ENCODE data around the gene IL36RN.

IL36RN gene

DNA sequence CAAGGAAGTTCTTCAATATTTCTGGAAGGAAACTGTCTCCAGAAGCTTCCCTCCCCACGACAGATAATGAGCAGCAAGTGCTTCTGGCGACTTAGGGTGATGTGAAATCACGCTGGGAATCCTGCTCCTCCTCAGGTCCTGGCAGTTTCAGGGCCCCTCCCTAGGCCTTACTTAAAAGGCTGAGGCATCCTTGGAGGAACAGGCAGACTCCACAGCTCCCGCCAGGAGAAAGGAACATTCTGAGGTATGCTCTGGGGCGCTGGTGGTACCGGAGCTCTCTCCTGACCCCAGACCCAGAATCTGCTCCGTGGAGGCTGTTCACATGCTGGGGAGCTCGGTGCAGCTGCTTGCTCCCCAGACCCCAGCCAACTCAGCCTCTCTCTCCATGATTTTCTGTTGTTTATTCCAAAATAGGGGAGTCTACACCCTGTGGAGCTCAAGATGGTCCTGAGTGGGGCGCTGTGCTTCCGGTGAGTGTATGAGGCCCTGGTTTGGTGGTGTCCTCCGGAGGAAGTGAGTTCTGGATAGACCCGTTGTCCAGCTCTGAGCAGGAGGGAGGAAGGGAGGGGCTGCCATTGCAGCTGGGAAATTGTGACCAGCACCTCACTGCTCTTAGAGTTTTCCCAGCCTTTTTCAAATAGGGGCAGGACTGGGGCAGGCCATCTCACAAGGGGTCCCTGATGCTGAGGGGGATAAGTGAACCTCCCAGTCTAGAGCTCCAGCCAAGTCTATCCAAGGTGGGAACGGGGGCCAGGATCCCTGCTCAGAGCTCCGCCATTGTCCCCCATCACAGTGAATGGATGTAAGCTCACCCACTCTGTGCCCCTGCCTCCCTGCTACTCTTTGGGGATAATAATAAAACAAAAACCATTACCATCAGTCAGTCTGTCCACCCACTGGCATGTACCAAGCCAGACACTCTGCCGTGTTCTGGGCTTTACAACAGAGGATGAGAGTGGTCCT lies at the start of gene IL36RN:
TSS of gene IL36RN (plus strand) at position 201 of the 963 bp plus-strand sequence. CDS start at position 442, 241 bp downstream.
- no peak for DNase-seq

DNA sequence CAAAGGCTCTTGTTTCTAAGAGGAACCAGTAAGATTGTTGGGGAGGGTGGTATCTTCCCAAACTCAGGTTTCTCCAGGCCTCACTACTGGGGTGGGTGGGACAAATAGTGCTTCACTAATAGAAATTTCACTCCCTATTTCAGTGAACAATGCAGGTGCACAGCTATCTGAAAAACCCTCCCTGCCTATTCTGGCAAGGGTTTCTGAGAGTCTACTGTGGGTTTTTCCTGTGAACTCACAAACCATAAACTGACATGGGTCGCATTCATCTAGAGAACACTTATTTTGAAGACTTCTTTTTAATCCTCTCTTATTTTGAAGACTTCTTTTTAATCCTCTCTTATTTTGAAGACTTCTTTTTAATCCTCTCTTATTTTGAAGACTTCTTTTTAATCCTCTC lies 49.4 kb upstream of the IL36RN start:
- DNase-seq = no peak

DNA sequence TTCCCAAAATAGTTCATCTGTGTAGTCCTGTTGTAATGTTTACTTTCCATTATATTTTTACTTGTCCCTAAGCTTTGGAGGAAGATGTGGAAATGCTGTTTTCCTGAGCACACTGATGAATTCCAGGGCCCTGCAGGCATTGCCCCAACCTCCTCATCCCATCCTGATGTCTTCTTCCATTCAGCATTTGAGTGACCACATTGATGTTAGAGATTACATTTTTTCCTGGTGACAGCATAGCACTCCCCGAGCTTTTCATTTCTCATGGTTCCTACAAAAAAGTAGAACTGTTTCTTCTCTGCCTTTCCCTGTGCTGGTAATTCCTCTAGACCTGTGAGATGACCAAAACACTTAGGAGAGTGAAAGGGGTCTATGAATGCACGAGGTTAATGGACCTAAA lies 48.9 kb upstream of the IL36RN start:
- DNase-seq = no peak

DNA sequence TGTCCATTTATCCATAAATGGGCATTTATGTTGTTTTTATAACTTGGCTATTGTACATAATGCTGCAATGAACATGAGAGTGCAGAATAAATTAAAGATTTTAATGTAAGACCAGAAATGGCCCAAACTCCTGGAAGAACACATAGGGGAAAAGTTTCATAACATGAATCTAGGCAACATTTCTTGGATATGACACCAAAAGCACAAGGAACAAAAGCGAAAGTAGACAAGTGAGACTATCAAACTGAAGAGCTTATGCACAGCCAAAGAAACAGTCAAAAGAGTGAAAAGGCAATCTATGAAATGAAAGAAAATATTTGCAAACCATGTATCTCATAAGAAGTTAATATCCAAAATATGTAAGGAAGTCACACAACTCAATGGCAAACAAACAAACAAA lies 47.9 kb upstream of the IL36RN start:
- DNase-seq = no peak

DNA sequence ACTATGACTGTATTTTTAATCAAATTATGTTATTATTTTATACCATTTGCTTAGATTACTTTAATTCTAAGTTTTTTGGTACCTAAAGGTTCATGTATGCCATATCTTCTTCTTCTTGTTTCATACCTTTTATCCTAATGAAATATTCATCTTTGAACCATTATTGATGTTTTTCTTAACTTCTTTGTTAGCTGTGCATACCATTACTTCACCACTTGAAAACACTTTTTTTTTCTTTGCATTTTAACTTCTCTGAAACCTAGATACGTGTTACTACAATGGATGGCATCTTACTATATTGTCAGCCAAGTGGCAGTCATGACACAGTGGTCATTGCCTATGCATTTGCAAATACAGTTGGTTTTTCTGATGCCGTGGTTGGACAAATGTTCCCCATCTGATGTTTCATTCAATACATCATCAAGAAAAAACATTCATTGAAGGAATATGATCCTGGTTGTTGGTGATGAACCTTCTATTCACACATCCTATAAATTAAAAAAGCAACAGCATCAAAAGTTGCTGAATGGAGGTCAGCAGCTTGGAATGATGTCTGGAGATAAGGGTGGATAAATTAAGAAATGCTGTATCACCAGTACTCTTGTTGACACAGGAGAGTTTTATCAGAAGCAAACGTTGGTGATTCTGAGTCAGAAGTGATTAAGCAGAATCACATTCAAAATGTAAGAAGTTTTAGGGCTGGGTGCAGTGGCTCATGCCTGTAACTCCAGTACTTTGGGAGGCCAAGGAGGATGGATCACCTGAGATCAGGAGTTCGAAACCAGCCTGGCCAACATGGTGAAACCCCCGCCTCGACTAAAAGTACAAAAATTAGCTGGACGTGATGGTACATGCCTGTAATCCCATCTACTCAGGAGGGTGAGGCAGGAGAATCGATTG lies 46.3 kb upstream of the IL36RN start:
- no peak for DNase-seq

DNA sequence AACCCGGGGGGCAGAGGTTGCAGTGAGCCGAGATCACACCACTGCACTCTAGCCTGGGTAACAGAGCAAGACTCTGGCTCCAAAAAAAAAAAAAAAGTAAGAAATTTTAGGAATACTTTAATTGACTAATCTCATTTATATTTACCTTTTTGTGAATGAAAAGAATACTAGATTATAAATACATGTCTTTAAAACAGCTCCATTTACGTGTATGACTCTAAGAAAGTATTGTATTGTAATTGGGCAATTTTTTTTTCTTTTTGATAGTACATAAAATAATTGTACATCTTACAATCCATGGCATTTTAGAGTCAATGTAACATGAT lies 45.7 kb upstream of the IL36RN start:
- DNase-seq = no peak

DNA sequence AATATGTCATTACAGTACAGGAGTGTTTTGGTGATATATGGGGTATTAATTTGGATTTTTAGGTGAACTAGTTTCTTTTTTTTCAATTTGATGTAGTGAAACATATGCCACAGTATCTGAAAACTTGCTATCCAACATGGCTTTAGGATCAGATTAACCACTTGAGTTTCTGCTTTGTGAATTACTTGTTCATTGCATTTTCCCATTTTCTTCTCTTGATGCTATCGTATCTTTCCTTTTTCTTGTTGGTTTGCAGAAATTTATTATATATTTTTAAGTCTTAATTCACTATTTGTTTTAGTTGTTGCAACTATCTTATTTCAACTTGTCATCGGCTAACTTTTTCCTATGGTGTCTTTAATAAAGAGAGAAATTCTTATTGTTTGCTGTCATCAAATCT lies 44.9 kb upstream of the IL36RN start:
- DNase-seq = no peak

DNA sequence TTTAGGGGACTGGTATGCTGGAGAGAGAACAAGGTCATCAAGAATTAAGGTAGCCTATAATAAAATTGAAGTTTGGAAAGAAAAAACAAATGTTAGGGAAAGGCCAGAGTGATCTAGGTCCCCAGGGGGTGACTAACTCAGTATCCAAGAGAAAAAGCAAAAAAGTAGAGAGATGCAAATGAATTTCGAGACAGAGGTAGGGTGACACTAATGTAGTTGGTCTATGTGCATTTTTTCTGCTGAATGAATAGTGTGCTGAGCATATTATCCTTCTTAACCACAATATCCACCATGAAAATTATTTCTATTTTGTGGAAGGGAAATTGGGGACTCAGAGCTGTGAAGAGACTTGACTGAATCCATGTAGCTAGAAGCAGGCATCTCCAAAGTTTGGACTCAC lies 44.0 kb upstream of the IL36RN start:
- no peak for DNase-seq

DNA sequence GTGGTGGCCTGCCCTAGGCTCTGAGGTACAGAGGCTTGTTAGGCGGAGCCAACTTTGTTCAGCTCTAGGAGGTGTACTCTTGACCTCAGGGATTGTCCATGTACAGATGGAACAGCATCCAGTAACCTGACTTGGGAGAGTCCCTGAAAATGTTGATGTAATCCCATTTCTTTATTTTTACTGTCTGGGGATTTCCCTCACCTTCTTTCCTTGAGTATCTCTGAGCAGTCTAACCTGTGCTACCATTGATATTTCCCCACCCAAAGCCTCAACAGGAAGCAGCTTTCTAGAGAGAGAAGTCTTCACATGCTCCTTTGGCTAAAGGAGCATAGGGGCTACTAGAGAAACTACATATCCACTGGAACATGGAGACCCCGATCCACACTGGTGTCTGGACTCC lies 43.3 kb upstream of the IL36RN start:
- no peak for DNase-seq

DNA sequence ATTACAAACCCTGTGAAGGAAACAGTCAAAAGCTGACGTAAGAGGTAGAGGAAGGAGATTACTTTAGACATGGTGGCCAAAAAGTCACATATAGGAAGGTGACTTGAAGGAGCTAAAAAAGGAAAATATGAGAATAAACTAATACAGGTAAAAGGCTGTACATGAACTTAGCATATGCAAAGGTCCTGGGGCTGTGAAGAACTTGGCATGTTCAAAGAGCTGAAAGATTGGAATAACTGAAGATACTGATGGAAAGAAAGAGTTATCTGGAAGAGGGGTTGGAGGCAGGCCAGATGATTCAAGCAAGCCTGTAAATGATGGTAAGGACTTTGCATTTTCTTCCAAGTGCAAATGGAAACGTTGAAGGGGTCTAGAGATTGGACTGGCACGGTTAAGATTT lies 40.5 kb upstream of the IL36RN start:
- no peak for DNase-seq

DNA sequence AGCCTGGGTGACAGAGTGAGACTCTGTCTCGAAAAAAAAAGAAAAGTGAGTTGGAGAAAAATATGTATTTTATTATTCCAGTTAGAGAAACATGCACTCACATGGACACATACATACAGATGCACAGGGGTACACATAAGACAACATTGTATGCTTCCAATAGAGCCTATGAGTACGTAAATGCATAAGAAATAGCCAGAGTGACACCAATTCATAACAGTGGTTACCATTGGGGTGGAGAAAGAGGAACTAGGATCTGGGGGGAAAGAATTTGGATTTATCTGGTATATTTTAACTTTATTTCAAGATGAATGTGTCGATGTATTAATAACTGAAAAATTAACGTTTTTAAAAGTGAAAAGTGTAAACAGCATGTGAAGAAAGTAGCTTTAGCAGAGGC lies 37.7 kb upstream of the IL36RN start:
- DNase-seq = no peak

DNA sequence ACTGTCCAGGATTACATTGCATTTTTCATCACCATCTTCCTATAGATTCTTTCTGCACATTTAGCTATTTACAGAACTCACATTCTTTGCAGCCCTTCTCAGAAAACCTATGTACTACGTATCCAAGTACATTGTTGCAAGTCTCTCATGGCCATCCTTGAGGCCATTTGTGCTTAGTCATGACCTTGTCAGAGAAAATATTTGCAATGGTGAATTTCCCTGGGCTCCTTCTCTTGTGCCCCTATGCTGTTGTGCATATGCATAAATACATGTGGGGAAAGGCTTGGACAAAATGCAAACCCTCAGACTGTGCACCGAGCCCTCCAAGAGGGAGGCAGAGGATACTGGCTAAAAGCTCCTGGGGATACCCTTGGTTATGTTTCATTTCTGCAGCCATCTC lies 34.2 kb upstream of the IL36RN start:
- DNase-seq = no peak

DNA sequence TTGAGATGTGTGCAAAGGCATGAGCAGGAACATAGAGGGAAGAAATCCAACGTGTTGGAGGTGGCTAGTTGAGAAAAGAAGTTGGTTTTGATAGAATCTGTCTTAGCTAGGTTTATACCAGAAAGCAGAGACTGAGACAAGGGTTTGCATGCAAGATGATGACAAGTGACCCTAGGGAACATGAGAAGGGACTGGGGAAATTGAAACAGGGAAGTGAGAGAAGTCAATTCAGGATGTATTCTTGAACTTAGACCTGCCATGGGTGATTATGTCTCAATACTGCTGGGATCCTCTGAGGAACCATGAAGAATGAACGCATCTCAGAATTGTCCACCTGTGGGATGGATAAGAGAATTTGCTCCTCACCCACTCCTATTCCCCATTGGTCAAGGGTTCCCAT lies 33.3 kb upstream of the IL36RN start:
- no peak for DNase-seq

DNA sequence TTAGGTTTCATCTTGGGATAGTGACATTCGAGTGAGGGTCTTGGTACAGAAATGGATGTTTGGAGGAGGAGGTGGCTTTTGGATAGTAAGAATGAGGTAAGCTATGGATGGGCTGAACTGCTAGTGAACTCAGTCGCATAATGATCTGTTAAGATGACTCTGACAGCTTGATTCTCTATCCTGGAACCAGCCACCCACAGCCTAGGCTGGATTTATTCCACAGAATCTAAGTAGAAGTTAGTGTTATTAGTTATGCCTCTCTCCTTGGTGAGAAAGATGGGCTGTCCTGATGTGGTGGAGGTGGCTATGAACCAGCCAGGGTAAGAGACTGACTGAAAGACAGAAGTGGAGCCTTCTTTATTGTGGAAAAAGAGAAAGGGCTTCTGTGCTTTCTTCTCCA lies 31.3 kb upstream of the IL36RN start:
- DNase-seq = no peak

DNA sequence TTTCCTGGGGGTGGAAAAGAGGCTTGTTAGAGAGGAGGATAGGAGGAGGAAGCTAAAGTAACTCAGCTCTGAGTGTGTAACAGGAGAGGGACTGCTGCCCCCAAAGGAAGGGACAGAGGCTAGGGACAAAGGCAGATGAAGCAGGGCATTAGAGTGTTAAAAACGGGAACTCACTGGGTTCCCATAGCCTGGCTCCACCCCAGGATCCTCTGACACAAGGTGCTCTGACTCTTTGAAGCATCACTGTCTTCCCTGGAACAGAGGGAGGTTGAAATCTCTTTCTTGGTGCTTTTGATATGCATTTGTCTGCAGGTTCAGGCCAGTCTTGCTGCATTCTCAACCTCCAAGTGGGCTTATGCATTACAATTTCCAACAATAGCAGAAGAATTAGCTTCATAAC lies 30.9 kb upstream of the IL36RN start:
- DNase-seq = no peak

DNA sequence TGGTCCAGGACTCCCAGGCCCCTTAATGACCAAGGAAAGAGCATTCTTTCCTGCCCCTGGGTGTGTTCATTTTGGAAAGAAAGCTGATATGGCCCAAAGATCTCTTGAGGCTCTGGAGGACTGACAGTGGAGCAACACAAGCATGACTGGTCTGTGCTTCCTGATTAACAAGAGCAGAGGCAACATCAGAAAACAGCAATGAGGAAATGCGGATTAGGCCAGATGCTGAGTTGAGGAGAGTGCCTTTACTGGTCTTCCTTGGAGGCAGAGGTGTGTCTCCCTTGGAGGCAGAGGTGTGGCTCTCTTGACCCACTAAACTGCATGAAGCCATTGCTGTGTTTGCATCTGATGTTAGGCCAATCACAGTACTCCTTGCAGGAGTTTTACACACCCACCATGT lies 26.3 kb upstream of the IL36RN start:
- no peak for DNase-seq

DNA sequence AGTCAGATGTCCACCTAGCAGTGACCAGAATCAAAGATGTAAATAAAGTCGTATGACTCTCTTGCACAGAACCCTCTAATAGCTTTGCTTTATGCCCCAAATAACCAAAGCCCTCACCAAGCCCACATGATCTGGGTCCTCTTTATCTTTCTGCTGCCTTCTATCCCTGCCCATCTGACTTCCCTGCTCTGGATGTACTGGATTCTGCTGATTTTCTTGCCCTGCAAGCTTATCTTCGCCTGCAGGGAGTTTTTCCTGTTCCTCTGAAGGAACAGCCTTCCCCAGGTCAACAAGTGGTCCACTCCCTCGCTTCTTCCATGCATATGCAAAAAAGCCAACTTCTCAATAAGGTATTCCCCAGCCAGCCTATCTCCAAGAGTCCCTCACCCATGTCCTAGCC lies 25.0 kb upstream of the IL36RN start:
- DNase-seq = no peak

DNA sequence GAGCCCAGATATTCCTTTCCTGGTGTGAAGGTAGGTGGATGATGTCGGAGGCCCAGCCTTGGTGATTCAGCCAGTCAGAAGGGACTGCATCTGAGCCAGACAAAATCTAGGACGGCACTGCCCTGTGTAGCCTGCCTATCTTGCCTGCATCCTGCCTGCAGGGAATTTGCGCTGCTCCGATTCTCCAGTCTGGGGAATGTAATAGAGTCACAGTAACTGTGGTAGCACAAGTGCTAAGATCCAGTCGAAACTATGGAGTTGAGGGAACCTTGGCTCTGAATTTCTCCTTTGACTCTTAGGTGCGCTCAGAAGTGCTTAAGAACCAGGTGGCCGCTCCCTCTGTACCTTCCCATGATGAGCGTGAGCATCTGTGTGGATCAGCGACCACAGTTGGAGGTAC lies 22.2 kb upstream of the IL36RN start:
- no peak for DNase-seq

DNA sequence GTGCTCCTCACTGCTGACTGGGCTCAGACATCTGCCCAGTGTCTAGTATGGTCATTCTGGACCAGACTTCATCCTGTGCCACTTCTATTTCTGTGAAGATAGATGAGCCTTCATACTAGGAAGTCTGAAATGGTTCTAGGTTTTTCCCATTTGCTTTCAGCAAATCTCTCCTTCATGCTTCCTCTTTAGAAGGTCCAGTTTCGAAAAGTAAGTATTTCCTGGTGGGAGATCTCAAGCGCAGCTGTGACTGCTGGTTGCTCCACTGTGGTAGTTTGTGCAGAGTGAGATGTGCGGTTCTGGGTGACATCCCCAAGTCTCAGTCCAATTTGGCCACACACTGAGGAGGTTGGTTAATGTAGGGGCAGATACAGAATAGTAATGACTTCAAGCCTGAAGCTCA lies 20.7 kb upstream of the IL36RN start:
- DNase-seq = no peak

DNA sequence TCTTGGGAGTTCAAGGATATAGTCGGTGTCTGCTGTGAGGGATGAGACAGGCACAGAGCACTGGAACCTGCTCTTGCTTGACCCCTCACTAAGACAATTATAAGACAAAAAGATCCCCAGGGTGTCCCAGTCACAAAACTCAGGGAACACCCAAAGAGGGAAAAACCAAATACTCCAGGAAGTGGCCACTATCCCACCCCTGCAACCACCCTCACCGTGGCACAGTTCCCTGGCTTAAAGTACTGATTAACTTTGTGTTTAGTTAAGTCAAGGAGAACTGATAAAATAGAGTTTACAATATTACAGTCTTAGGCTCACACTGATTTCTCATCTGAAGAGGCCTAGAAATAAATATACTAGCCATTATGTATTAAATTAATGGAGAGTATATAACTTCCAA lies 19.8 kb upstream of the IL36RN start:
- DNase-seq = no peak

DNA sequence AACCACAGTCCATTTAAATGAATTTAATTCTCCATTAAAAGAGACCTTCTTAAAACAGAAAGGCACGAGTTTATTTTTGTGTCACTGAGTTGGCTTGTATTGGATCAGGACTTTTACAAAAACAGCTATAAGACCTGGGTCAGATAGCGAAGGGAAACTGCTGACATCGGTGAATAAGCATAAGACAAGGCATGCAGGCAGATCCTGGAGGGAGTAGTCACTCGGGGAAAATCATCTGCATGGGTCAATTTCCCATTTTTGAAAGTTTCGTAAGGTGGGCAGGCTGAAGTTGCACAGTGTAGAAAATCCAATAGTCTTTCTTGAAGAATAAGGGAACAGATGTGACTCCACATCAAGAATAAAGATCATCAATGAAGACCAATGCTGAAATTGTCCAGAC lies 19.3 kb upstream of the IL36RN start:
- no peak for DNase-seq

DNA sequence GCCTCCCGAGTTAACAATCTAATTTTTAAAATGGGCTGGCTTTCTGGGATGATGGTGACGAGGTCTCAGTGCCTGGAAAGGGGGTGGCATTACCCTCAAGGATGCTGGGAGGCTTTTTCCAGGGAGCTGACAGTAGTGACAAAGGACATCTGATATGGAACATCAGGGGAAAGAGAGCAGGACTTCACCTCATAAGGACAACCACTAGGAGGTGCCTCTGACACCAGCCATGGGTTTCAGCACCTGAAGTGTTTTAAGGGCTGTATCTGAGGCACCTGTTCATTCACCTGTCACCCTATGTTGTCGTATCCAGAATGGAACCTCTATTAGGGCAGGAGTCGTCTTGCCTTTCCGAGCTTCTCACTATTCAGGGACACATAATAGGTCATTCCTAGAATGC lies 17.1 kb upstream of the IL36RN start:
- no peak for DNase-seq

DNA sequence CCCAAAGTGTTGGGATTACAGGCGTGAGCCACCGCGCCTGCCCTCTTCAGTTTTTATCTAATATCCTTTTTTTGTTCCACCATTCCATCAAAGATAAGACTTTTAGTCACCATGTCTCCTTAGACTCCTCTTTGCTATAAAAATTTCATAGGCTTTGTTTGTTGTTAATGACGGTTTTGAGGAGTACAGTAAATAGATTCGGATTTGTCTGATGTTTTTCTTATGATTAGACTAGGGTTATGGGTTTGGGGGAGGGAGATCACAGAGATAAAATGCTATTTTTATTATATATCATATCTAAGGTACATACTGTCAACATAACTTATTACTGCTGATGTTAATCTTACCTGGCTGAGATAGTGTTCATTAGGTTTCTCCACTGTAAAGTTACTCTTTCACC lies 12.5 kb upstream of the IL36RN start:
- no peak for DNase-seq
